Forelimb muscle (tissue), 1 donor: Measurements from ENCODE around the gene OR2W1. TPM values are rescaled to one million over a fixed set of nuclear protein-coding genes. Genes with fewer than 3 reads are reported as not detected.

Source experiments
- DNase-seq: peaks from one replicate; pipeline ENCODE4 v3.0.0-alpha.2; 2013; ENCODE audit warnings: low read depth
- polyA plus RNA-seq: library from polyadenylated mRNA; unstranded; fragments of 120-200 nt; gene quantifications from one replicate; pipeline ENCODE4 v1.2.1, GENCODE V29; 2013; ENCODE audit not compliant: insufficient read length

OR2W1 gene, protein sequence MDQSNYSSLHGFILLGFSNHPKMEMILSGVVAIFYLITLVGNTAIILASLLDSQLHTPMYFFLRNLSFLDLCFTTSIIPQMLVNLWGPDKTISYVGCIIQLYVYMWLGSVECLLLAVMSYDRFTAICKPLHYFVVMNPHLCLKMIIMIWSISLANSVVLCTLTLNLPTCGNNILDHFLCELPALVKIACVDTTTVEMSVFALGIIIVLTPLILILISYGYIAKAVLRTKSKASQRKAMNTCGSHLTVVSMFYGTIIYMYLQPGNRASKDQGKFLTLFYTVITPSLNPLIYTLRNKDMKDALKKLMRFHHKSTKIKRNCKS
- not detected for polyA plus RNA-seq

DNA sequence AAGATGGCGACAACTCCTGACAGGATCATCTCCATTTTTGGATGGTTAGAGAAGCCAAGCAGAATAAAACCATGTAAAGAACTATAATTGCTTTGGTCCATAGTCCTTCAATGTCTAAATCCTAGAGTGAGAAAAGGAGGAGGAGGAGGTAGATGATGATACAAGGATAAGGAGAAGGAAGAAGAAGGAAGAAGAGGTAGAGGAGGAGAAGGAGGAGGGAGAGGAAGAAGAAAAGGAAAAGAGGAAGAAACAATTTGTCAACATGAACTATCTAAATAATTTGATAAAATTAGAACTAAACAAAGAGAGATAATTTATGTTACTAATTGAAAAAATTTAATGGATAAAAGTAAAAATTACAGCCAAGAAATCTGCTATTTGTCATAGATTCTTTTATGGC is at the start of gene OR2W1:
OR2W1 (minus strand) TSS at position 101 of the 400 bp plus-strand sequence; CDS start at position 101, 0 bp downstream.
- no peak for DNase-seq

DNA sequence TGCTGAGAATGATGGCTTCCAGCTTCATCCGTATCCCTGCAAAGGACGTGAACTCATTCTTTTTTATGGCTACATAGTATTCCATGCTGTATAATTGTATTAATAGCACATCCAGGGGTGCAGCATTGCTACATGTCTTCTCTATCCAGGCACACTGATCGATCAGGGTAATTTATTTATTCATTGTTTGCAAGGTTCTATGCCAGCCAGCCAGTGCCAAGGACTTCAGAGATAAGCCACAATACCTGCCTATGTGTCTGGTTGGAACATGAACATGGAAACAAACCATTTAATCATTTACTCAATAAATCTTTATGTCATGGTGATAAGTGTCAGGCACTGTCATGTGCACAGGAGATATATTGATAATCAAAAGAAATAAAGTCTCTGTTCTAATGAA is 48.0 kb upstream of the OR2W1 start:
- DNase-seq = no peak

DNA sequence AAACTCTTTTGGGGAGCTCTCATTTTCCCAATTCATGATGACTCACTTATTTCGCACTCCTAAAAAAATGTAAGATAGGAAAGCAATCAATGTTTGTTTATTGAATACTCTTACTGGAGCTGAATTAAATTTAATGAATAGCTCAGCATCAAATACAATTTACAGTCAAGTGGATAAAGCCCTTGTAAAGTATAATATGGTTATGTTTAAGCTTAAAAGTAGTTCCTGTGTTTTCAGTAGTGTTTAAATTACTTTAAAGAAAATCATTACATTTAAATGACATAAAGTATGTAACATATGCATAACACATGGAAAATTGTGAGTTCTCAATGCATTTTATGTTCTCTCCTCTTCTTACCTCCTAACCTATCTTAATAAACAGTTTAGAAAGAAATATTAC is 42.2 kb upstream of the OR2W1 start, which contains the start of gene OR2B3:
OR2B3 (minus strand) TSS at position 101 of the 400 bp plus-strand sequence; CDS start at position 36, 65 bp downstream.
- no peak for DNase-seq

DNA sequence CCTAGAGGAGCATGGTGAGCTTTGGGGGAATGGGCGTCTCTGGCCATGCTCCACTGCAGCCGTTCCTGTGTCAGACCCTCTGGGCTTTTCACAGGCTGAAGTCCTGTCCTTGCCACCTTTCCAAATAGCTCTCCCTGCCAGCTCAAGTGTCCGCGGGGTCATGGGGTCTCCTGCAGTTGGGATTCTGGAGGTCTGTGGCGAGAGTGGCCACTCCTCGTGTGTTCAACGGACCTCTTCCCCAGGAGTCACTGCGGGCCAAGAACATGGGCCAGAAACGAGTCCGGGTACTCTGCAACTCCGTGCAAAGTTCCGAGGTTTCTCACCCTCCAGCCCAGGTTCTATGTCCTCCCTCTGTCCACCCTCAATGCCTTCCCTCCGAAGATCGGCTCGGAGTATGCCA is 37.5 kb upstream of the OR2W1 start:
- no peak for DNase-seq

DNA sequence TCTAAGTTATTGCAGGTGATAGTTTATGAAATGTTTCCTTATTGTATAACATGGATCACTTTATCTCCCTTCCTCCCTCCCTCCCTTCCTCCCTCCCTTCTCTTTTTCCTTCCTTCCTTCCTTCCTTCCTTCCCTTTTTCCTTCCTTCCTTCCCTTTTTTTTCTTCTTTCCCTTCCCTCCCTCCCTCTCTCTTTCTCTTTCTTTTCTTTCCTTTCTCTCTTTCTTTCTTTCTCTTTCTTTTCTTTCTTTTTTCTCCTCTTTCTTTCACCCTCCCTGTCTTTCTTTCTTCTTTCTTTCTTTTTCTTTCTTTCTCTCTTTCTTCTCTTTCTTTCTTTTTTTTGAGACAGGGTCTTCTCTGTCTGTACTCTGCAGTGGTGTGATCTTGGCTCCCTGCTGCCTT is 36.3 kb upstream of the OR2W1 start:
- DNase-seq = no peak

DNA sequence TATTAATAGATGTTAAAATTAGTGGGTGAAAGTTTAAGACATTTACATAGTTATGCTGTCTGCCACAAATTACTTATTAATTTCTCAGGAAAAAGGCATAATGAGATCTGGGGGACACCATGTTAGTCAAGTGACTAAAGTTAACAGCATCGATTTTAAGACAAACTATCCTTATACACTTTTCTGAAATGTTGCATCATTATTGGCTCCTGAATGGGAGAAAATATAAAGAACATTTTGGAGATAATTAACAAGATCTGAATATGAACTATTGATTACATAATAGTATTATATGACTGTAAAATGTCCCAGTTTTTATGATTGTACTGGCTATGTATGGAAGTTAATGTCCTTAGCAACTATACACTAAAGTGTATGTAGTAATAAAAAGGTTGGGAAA is 34.2 kb upstream of the OR2W1 start:
- no peak for DNase-seq

DNA sequence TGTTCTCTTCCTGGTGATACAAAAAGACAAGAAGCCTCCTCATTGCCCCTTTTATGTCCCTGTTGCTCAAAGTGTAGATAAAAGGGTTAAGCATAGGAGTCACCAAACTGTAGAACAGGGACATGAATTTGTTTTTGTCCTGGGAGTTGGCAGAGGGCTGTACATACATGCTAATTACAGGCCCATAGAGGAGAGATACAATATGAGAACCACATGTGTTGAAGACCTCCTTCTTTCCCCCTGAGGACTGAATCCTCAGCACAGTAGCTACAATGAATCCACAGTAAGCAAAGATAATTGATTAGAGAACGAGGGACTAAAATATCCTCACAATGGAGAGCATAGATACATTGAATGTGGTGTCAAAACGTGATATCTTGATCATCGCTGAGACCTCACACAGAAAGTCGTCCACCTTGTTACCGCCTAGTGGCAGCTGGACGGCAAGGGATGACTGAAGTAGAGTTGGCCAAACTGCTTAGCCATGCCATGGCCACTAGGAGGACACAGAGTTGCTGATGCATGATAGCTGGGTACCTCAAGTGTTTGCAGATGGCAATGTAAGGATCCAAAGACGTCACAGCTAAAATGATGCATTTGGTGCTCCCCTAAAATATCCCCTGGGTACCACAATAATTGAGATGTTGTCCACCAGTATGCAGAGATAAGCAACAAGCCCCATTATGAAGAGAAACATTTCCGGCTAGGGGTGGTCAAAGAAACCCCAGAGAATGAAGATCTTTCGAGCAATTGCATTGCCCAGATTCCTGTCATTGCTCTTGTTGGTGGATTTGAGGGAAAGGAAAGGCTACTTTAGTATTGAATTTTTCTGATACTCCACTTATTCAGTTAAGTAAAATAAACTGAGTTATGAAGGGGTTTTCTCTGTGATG is 27.1 kb upstream of the OR2W1 start:
- DNase-seq = no peak

DNA sequence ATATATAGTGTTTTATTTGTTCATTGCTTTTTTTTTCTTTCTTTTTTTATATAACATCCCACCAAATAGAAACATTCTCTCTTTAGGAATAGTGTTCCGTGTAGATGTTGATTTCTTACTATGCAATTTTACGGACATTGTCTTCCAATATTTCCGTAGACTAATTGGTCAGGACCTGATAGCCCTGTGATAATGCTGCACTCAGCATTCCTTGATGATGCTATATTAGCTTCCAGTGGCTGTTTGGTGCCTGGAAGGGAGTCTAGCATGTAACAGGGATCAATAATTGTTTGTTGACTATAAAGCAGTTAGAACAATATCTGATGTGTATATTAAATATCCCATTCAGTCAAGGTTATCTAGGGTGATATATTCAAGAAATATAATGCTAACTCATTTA is 6.7 kb upstream of the OR2W1 start:
- DNase-seq = no peak

DNA sequence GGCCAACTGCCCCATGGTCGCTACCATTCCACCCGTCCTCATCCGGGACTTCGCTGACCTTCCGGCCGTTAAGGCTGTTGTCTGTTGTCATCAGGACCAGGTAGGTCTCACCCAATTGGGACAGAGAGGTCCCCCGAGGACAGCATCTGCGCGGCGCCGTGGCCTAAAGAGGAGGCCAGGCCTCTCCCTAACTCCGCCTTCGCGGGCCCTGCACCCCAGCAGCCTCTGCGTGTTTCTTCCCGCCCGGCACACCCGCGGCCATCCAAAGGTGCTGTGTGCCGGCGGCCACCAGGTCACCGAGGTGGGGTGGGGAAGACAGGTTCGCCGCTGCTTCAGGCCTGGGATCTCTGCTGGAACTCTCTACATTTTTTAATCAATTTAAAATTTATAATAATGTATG is 9.0 kb downstream of the OR2W1 start:
- DNase-seq = no peak

DNA sequence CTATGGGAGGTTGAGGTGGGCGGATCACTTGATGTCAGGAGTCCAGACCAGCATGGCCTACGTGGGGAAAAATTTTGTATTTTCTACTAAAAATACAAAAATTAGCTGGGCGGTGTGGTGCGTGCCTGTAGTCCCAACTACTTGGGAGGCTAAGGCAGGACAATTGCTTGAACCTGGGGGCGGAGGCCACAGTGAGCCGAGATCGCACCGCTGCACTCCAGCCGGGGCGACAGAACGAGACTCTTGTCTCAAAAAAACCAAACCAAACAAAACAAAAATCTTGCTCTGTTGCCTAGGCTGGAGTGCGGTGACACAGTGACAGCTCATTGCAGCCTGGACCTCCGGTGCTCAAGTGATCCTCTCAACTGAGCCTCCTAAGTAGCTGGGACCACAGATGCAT is 16.2 kb downstream of the OR2W1 start:
- DNase-seq = no peak

DNA sequence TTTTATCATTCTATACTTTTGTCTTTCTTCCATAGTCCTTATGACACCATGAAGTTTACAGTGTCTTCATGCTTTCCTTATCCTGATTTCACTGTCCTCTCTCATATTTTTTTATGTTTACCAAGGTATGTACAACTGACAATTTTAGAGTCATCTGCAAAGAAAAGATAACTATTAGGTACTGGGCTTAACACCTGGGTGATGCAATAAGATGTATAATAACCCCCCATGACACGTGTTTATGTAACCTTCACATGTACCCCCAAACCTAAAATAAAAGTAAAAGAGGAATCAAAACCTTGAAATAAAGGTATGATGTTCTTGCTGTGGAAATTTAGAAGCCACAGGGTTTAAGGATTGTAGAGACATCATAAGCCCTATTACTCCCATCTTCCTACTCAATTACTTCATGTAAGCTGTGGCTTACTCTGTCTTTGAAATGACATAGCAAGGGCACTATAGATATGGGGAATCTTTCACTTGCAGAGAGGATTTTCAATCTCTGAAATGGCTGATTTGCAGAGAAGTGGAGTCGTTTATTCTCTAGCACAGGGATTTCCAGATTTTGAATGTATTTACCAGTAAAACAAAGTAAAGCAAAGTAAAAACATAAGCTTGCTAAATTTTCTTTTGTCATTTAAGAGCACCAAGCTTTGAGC is 18.9 kb downstream of the OR2W1 start:
- DNase-seq = no peak

DNA sequence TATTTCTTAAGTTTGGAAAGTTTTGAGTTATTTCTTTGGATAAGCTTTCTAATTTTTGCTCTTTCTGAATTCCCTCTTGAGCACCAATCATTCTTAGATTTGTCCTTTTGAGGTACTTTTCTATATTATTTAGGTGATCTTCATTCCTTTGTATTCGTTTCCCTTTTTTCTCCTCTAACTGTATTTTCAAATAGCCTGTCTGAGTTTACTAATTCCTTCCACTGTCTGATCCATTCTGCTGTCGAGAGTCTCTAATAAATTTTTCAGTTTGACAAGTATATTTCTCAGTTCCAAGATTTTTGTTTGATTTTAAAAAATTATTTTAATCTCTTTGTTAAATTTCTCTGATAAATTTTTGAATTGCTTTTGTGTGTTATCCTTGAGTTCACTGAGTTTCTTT is 23.5 kb downstream of the OR2W1 start:
- no peak for DNase-seq

DNA sequence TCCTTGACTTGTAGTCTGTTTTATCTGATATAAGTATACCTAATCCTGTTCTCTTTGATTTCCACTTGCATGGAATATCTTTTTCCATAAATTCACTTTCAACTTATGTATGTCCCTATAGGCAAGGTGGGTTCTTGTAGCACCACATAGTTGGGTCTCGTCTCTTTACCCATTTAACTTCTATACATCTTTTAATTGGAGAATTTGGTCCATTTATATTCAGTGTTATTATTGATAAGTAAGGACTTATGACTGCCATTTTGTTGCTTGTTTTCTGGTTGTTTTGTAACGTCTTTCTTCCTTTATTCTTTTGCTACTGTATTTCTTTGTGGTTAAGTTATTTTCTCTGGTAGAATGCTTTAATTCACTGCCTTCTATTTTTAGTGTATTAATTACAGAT is 25.3 kb downstream of the OR2W1 start:
- no peak for DNase-seq

DNA sequence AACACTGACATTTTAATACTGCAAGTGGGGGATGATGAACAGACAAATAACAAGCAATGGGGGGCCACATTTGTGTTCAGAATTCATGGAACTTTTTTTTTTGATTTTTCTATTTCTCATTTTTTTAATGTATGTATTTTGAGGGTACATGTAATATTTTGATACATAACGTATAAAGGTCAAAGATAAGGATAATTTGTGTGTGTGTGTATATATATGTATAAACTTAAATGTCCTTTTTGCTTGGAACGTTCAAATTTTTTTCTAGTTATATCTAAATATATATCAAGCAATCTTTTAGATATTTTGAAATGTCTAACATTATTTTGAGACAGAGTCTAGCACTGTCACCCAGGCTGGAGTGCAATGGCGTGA is 27.6 kb downstream of the OR2W1 start:
- no peak for DNase-seq

DNA sequence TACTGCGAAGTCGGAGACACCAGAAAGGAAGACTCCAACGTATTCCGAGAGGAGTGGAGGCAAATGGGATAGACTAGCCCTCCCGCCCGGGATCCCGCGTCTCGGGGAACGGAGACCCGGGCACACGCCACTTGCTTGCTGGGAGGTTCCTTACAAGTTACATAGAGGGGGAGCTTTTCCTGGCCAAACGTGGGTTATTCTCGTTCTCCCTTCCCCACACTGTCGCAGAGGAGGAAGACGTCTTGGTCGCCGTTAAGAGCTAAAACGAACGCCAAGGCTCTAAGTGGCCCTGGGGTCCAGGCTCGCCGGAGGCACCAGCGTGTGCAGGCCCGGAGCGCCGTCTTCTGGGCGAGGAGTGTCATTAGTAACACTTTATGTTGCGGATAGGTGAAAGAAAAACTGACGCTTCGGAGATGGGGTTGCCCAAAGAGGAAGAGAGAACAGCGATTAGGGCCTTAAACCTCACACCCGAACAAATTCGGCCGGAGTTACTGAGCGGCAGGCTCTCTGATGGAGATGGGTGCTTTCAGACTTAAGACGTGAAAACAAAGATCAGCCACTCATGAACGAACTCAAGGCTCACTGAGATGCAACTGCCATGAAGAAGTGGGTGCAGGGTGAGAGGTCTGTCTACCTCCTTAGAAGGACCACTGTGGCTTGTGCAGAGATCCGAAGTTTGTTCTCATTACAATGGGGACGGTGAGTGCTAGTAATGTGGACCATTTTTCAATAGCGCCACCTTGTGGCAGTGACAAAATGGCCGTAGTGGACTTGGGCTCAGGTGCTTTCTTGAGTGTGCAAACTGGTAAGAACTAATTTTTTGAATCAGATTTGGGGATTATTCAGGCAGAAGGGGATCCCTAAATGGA is 28.2 kb downstream of the OR2W1 start:
- DNase-seq = peak; percentile 71

DNA sequence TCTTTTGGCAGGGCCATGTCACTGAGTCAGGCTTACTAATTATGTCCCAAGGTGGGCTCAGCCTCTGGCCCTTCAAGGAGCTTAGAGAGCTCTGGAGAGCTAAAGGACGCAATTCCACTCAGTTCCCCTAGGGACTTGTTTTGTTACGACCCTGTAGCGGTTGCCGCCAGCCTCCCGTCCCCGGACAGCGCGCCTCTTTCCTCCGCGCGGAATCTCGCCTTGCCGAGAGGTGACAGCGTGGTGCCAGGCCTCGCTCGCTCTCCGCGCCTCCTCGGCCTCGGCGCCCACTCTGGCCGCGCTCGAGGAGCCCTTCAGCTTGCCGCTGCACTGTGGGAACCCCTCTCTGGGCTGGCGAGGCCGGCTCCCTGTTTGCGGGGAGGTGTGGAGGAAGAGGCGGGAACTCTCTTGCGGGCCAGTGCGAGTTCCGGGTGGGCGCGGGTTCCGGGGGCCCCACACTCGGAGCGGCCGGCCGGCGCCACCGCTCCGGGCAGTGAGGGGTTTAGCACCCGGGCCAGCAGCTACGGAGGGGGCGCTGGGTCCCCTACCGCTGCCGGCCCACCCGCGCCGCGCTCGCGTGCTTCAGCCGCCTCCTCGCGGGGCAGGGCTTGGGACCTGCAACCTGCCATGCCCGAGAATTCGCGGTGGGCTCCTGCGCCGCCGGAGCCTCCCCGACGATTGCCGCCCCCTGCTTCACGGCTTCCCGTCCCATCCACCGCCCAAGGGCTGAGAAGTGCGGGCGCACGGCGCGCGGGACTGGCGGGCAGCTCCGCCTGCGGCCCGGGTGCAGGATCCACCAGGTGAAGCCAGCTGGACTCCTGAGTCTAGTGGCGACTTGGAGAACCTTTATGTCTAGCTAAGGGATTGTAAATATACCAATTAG is 30.0 kb downstream of the OR2W1 start:
- no peak for DNase-seq

DNA sequence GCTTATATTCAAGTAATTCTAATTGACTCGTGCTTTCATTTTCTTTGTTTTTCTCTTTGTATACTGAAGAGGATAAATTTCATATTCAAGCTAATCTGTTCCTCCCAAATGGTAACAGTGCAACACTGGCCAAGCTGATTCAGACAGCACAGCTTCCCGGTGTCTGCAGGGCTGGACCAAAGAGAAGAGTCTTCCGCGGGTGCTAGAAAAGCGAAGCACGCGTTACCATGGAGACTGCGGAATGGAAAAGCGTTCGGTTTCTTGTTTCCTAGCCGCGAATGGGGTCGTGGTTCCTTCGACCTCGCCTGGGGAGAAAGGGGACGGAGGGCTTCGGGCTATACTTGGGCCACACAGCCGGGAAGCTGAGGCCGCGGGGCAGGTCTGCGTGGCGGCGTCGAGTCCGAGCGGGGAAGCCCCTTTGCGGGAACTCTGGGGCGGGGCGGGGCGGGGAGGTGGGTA is 33.7 kb downstream of the OR2W1 start:
- DNase-seq = peak; percentile 54

DNA sequence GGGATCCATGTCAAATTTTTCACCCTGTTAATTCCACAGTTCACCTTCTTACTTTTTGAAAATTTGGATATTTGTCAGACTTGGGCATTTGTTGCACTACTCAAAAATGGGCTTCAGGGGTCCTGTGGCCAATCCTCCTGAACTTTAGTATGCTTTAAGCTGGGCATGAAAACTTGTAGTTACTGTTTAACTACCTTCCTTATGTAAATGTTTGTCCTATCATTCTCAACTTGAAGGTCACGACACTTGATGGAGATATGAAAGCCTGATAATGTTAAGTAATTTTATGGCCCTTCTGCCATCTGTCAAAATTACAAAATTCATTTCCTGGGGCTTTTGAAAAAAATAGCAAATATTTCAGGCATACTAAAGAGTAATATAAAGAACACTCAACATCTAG is 35.6 kb downstream of the OR2W1 start:
- DNase-seq = no peak

DNA sequence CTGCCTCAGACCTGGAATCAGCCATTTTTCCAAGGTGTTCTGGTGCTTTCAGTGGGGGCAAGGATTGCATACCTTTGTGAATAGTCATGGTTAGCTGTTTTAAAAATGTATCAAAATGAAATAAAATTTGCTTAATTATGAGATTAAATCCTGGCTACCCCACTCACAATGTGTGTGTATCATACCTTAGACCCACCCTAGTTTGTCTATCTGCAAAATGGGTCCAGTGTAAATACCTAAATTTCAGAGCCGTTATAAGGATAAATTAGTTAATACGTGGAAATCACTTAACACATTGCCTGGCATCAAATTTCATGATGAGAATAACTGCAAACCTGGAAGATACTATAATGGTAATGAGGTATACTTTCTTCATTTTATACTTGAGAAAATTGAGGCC is 36.9 kb downstream of the OR2W1 start:
- DNase-seq = no peak

DNA sequence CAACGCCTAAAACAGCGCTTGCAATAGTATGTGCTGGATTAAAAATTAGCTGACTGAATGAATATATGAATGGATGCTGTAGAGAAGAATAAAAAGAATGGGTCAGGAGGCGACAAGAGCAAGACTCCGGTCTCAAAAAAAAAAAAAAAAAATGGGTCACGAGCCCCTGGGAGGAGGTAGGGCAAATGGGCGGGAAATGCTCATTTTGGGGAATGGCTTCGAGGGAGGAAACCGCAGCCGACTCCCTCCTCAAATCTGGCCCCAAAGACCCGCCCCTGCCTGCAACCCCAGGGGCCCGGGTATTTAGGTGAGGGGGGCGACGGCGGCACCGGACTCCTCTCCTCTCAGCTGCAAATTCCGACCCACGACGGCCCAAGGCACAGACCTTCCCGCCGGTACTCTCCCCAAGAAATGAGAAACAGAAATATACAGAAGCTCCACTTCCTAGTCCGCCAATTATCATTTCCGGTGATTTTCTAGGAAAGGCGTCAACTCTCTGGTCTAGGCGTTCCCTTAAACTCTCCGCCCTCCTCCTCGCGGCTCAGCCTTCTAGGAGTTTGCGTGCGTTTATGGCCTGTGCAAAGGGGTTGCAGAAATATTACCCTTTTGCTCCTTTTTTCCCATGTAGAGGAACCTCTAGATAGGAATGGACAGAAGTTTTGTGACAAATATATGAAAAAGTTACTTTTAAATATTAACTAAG is 39.6 kb downstream of the OR2W1 start, which contains the start of gene ZNF311:
ZNF311 (minus strand) TSS at position 133 of the 703 bp plus-strand sequence. CDS start 1,361 bp downstream, outside the sequence.
- peak; percentile 61 for DNase-seq
